Kidney epithelial cell (primary cell): Measurements from ENCODE around the gene COX17. TPM values are rescaled to one million over a fixed set of nuclear protein-coding genes. Genes with fewer than 3 reads are reported as not detected.

Experiments used
- DNase-seq: peaks from one replicate; pipeline ENCODE4 v3.0.0-alpha.2; 2010; ENCODE audit warnings: low read depth
- H3K27me3 ChIP-seq: 2 replicates; pipeline ENCODE4 v1.6.0; 2011; ENCODE audit warnings: low read length; ENCODE audit not compliant: control insufficient read depth, insufficient read depth
- H3K36me3 ChIP-seq: 2 replicates; pipeline ENCODE4 v1.5.1; 2011; ENCODE audit warnings: low read length; ENCODE audit not compliant: control insufficient read depth, insufficient read depth
- H3K4me3 ChIP-seq: 2 replicates; pipeline ENCODE4 v1.5.1; 2011; ENCODE audit warnings: low read depth, mild to moderate bottlenecking, control low read depth, low read length
- total RNA-seq: library from RNA; depleted of rRNA; stranded (reverse); fragments of >200 nt; gene quantifications from 2 replicates; pipeline ENCODE4 v1.2.3, GENCODE V29; 2015
- TF ChIP-seq, protein P1 (sequence below): IDR thresholded peaks from 2 replicates; pipeline ENCODE4 v1.5.1; 2011; ENCODE audit warnings: mild to moderate bottlenecking, moderate library complexity, low read length, control low read depth, inconsistent platforms; ENCODE audit not compliant: insufficient read depth, poor library complexity, severe bottlenecking

The COX17 gene
- total RNA-seq, 1 donor from 2014 or later = 27.4 TPM

DNA sequence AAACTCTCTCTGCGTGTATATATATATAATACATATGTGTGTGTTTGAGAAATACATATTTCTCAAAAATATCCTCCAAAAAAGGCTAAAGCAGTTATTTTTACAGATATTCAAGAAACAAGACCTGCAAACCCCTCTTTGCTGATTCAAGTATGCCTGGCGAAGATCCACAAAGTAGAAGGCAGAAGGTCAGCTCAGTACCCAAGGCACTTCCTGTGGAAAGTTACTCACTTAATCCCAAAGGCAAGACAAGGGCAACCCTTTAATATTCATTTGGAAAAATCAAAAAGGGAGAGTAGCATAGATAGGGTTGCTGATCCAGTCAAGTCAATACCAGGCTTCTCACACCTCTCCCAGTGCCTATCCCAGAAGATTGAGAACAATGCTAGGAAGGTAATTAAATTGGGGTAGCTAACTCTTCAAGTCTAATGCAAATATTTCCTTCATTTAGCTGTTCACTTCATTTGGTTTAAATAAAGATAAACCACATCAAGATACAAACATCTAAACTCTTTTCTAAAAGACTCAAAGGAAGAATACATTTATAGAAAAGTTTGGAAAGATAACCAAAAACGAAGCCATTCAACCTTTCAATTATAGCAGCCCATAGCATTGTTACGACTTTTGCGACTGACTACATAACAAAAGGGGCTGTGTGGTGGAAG, 7.2 kb downstream of the COX17 start:
- TF ChIP-seq, protein P1, sequence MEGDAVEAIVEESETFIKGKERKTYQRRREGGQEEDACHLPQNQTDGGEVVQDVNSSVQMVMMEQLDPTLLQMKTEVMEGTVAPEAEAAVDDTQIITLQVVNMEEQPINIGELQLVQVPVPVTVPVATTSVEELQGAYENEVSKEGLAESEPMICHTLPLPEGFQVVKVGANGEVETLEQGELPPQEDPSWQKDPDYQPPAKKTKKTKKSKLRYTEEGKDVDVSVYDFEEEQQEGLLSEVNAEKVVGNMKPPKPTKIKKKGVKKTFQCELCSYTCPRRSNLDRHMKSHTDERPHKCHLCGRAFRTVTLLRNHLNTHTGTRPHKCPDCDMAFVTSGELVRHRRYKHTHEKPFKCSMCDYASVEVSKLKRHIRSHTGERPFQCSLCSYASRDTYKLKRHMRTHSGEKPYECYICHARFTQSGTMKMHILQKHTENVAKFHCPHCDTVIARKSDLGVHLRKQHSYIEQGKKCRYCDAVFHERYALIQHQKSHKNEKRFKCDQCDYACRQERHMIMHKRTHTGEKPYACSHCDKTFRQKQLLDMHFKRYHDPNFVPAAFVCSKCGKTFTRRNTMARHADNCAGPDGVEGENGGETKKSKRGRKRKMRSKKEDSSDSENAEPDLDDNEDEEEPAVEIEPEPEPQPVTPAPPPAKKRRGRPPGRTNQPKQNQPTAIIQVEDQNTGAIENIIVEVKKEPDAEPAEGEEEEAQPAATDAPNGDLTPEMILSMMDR = no peak
- H3K4me3 ChIP-seq = no peak overlapping the region

DNA sequence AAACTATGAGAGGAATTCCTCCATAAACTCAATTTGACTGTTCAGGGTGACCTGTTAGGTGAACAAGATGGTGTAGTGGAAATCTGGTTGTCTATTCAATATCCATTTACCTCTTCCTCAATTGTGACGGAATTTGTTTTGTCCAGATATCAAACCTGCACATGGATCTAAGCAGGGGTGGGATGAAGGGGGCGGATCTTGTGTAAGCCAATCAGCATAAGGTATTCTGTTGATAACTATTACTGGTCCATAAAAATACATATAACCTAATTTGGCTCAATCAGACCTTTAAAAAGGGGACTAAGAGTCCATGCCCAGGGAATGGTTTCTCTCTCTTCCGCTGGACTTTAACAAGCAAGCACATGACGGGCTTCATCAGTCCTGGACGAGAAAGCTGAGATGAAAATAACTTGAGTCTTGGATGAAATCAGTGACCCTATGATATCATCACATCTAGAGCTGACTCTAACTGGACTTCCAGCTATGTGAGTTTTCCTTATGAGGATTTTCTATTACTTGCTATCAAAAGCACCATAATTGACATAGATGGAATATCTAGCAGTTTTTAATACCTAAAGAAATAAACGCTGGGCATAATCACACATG, 11.1 kb downstream of the COX17 start:
- no peak overlapping the region for H3K4me3 ChIP-seq
- no peak for DNase-seq
- no peaks in the 10 kb centered on the region for H3K27me3 ChIP-seq
- H3K36me3 ChIP-seq = no peaks in the 10 kb centered on the region
- TF ChIP-seq, protein P1 = no peak

More for the DNA sequence above, 7.2 kb downstream of the COX17 start:
- Histone ChIP-seq H3K27me3 (no peaks in the 10 kb centered on the region), H3K36me3 (no peaks in the 10 kb centered on the region)
- no peak for DNase-seq

DNA sequence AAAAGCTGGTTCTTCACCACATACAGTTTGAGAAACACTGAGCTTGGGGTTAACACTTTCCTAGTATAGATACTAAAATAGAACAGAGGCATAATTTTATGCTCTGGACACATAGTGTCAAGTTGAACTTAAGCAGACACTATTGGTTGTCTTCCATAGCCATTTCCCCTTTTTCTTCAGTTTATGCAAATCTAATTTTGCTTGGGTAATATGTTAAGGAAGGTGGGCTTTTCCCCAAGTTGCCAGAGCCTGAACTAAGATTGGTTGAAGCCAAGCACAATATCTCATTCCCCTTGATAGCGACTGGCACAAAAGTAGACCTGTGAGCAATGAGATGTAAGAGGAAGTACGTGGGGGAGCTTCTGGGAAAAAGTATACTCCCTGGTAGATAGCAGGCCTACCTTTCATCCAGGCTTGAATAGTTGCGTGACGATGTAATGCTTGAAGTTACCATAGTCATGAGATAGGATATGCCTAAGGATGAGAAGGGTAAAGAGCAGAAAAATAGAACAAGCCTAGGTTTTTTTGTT, 12.3 kb downstream of the COX17 start:
- no peak overlapping the region for H3K4me3 ChIP-seq
- no peak for DNase-seq
- TF ChIP-seq, protein P1 = no peak
- no peaks in the 10 kb centered on the region for H3K27me3 ChIP-seq
- H3K36me3 ChIP-seq = no peaks in the 10 kb centered on the region

DNA sequence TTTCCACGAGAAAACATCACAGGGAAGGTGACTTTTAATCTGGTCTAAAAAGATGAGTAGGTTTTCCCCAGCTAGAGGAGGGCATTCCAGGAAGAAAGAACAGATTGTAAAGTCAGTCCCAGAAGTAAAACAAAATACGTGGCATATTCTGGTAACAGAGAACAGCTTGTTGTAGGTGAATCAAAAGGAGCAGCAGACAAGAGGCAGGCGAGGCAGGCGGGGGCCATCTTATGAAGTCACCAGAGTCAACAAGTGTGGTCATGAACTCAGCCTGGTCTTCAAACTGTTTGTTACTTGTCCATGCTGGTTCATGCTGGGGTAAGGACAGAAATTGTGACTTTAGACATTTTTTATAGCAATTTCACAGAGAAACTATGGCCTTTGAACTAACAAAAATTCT, 12.8 kb downstream of the COX17 start:
- Histone ChIP-seq H3K36me3 (no peaks in the 10 kb centered on the region), H3K4me3 (no peak overlapping the region), H3K27me3 (no peaks in the 10 kb centered on the region)
- DNase-seq = no peak
- TF ChIP-seq, protein P1 = no peak

DNA sequence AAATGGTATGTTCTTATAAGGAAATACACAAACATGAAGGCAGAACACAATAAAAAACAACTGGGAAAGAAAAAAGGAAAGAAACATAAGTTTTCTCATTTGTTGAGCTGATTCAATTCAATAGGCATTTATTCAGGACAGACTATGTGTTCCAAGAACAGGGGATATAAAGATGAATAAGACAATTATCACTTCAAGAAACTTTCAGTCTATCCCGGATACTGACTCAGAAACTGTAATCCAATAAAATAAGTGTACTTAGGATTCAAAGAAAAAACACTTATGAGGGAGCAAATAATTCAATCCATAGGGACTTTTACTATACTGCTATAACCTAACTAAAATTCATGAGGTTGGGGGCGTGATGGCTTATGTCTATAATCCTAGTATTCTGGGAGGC, 13.3 kb downstream of the COX17 start:
- TF ChIP-seq, protein P1 = no peak
- H3K4me3 ChIP-seq = no peak overlapping the region
- H3K36me3 ChIP-seq = no peaks in the 10 kb centered on the region
- no peak for DNase-seq
- H3K27me3 ChIP-seq = no peaks in the 10 kb centered on the region
